A549 (cell line): ENCODE data around the gene PKHD1. TPM values are rescaled to one million over a fixed set of nuclear protein-coding genes. Genes with fewer than 3 reads are reported as not detected.

Experiments
- ATAC-seq, 2 experiments: fragments of 200-7000 bp in 1 of 2; fragments of >200 bp in 1 of 2; cut with Nextera tagmentation in 1 of 2; cut with Tn5 transposase in 1 of 2; 3 replicates each; pipeline versions ENCODE4 v1.8.0 to v1.9.1; 2018 to 2020; ENCODE audit warnings: mild to moderate bottlenecking in 1 of 2, moderate library complexity in 1 of 2
- CTCF ChIA-PET: fragments of 300-600 bp; sonication (Branson Sonifier 250); formaldehyde crosslinking; extraction: SDS; loops from one replicate; lab custom pipeline; 2021; ENCODE audit warnings: antibody characterized with exemption, inconsistent platforms; lab: Yijun Ruan, JAX
- POLR2A ChIA-PET: fragments of 350-600 bp; formaldehyde crosslinking; extraction: SDS; loops from one replicate; lab custom pipeline; 2021; ENCODE audit warnings: antibody characterized with exemption, inconsistent platforms; lab: Yijun Ruan, JAX
- DNase-seq, 2 experiments: peaks; one replicate each; pipeline versions ENCODE4 v3.0.0 to v3.0.0-alpha.2; 2011 to 2016; ENCODE audit warnings: low read depth in 1 of 2, low spot score in 1 of 2
- FAIRE-seq: peaks from 2 replicates; lab custom pipeline; 2011; peaks lifted over from hg19 to GRCh38; lab: Jason Lieb, UNC
- H3K27ac ChIP-seq, 2 experiments: fragments of >200 bp; sonication (Bioruptor Twin); formaldehyde crosslinking; 3 replicates each; pipeline ENCODE4 v1.5.1; 2016 to 2017
- H3K4me1 ChIP-seq: fragments of >200 bp; sonication (Bioruptor Twin); formaldehyde crosslinking; 3 replicates; pipeline ENCODE4 v1.6.1; 2016
- H3K4me2 ChIP-seq: fragments of >200 bp; sonication (Bioruptor Twin); formaldehyde crosslinking; 3 replicates; pipeline ENCODE4 v1.6.1; 2016
- H3K4me3 ChIP-seq: fragments of >200 bp; sonication (Bioruptor Twin); formaldehyde crosslinking; 3 replicates; pipeline ENCODE4 v1.5.1; 2016
- H3K9me3 ChIP-seq: fragments of >200 bp; sonication (Bioruptor Twin); formaldehyde crosslinking; 3 replicates; pipeline ENCODE4 v1.6.1; 2016
- CBX8 ChIP-seq: fragments of 200-600 bp; sonication (generic); IDR thresholded peaks from 2 replicates; pipeline ENCODE4 v1.6.1; 2016
- CEBPB ChIP-seq, 2 experiments: fragments of >200 bp in 1 of 2; sonication (Bioruptor Twin) in 1 of 2; formaldehyde crosslinking in 1 of 2; IDR thresholded peaks; 2 replicates each; pipeline ENCODE4 v1.6.1; 2012 to 2016
- CHD2 ChIP-seq: fragments of 150-350 bp; IDR thresholded peaks from 2 replicates; pipeline ENCODE4 v1.6.1; 2014; ENCODE audit warnings: low read length; ENCODE audit not compliant: partially characterized antibody
- EP300 ChIP-seq, 2 experiments: fragments of >200 bp; sonication (Bioruptor Twin); formaldehyde crosslinking; IDR thresholded peaks; 2 replicates in 1 of 2; 3 replicates in 1 of 2; pipeline ENCODE4 v1.6.1; 2016 to 2017
- ESRRA ChIP-seq: fragments of 150-350 bp; IDR thresholded peaks from 2 replicates; pipeline ENCODE4 v1.6.1; 2014; ENCODE audit warnings: mild to moderate bottlenecking, low read length, borderline replicate concordance
- FOSB ChIP-seq: fragments of 250-450 bp; sonication (Bioruptor Pico); IDR thresholded peaks from 2 replicates; pipeline ENCODE4 v1.5.0; 2020; ENCODE audit warnings: mild to moderate bottlenecking, moderate library complexity
- FOSL2 ChIP-seq, 2 experiments: fragments of 450-650 bp in 1 of 2; fragments of >200 bp in 1 of 2; sonication (Bioruptor Twin) in 1 of 2; formaldehyde crosslinking; IDR thresholded peaks; 2 replicates each; pipeline versions ENCODE4 v1.5.0 to v1.6.1; 2016 to 2020; ENCODE audit warnings: mild to moderate bottlenecking in 1 of 2, moderate library complexity in 1 of 2
- HDAC2 ChIP-seq: fragments of 200-600 bp; sonication (generic); IDR thresholded peaks from 2 replicates; pipeline ENCODE4 v1.6.1; 2016
- HOXA7 ChIP-seq: fragments of 250-450 bp; sonication (Bioruptor Pico); IDR thresholded peaks from 2 replicates; pipeline ENCODE4 v1.5.0; 2020; ENCODE audit warnings: mild to moderate bottlenecking, moderate library complexity
- HOXB13 ChIP-seq: fragments of 250-450 bp; sonication (Bioruptor Pico); IDR thresholded peaks from 2 replicates; pipeline ENCODE4 v1.5.0; 2020; ENCODE audit warnings: low read depth, mild to moderate bottlenecking, moderate library complexity
- HOXB5 ChIP-seq: fragments of 250-450 bp; sonication (Bioruptor Pico); IDR thresholded peaks from 2 replicates; pipeline ENCODE4 v1.5.0; 2020; ENCODE audit warnings: mild to moderate bottlenecking, moderate library complexity
- KDM5A ChIP-seq: fragments of 200-600 bp; sonication (generic); IDR thresholded peaks from 2 replicates; pipeline ENCODE4 v1.6.1; 2016; ENCODE audit warnings: antibody characterized with exemption, mild to moderate bottlenecking
- MAFK ChIP-seq: fragments of 450-650 bp; IDR thresholded peaks from 2 replicates; pipeline ENCODE4 v1.6.1; 2014; ENCODE audit not compliant: partially characterized antibody
- MAZ ChIP-seq: fragments of 150-350 bp; IDR thresholded peaks from 2 replicates; pipeline ENCODE4 v1.6.1; 2014; ENCODE audit warnings: antibody characterized with exemption, low read depth, low read length, borderline replicate concordance
- MYC ChIP-seq: IDR thresholded peaks from 2 replicates; pipeline ENCODE4 v1.6.1; 2012; ENCODE audit warnings: mild to moderate bottlenecking, inconsistent platforms, low read length, improper control_type of control experiment, borderline replicate concordance
- NFE2L2 ChIP-seq: fragments of 150-350 bp; conservative IDR thresholded peaks from 2 replicates; pipeline ENCODE4 v1.6.1; 2014; ENCODE audit warnings: low read length
- NPAS2 ChIP-seq: fragments of 250-450 bp; sonication (Bioruptor Pico); IDR thresholded peaks from 2 replicates; pipeline ENCODE4 v1.8.0; 2022; ENCODE audit warnings: mild to moderate bottlenecking, moderate library complexity, borderline replicate concordance
- NR3C1 ChIP-seq: fragments of >200 bp; sonication (Bioruptor Twin); formaldehyde crosslinking; IDR thresholded peaks from 3 replicates; pipeline ENCODE4 v1.6.1; 2017
- POLR2A ChIP-seq: IDR thresholded peaks from 2 replicates; pipeline ENCODE4 v1.6.1; 2012; ENCODE audit warnings: mild to moderate bottlenecking, low read length
- RAD21 ChIP-seq, 2 experiments: fragments of >200 bp in 1 of 2; sonication (Bioruptor Twin) in 1 of 2; formaldehyde crosslinking in 1 of 2; IDR thresholded peaks in 1 of 2; conservative IDR thresholded peaks in 1 of 2; 2 replicates in 1 of 2; 3 replicates in 1 of 2; pipeline ENCODE4 v1.6.1; 2012 to 2018; ENCODE audit warnings: inconsistent platforms in 1 of 2
- RCOR1 ChIP-seq: fragments of 150-350 bp; IDR thresholded peaks from 2 replicates; pipeline ENCODE4 v1.6.1; 2014; ENCODE audit warnings: antibody characterized with exemption, low read length, low read depth
- SMC3 ChIP-seq: fragments of >200 bp; sonication (Bioruptor Twin); formaldehyde crosslinking; IDR thresholded peaks from 3 replicates; pipeline ENCODE4 v1.6.1; 2018; ENCODE audit warnings: inconsistent platforms
- TP53 ChIP-seq: fragments of 250-450 bp; sonication (Bioruptor Pico); IDR thresholded peaks from 2 replicates; pipeline ENCODE4 v1.5.0; 2021; ENCODE audit warnings: mild to moderate bottlenecking, moderate library complexity
- ZC3H11A ChIP-seq: fragments of 450-650 bp; IDR thresholded peaks from 2 replicates; pipeline ENCODE4 v1.6.1; 2014; ENCODE audit warnings: antibody characterized with exemption, mild to moderate bottlenecking
- WGBS: methylation state at CpG from one replicate; pipeline ENCODE4 v1.1.6; 2017; ENCODE audit errors: missing lambda C conversion rate; 5-methylcytosine and 5-hydroxymethylcytosine counted together
- polyA plus RNA-seq, 4 experiments: library from polyadenylated mRNA; depleted of rRNA in 3 of 4; stranded (reverse); fragments of >200 nt; fragmentation: RNase III in 1 of 4; extraction: RNeasy Plus Mini Kit Qiagen cat#74134 plus additional on column Dnase treatment in 1 of 4; gene quantifications; 2 replicates in 3 of 4; 3 replicates in 1 of 4; pipeline ENCODE4 v1.2.3, GENCODE V29; 2011 to 2017
- TF ChIP-seq, protein P1 (sequence below): IDR thresholded peaks from 2 replicates; pipeline ENCODE4 v1.6.1; 2012
- TF ChIP-seq, protein P2 (sequence below): fragments of >200 bp; sonication (Bioruptor Twin); formaldehyde crosslinking; IDR thresholded peaks from 3 replicates; pipeline ENCODE4 v1.5.1; 2016
- TF ChIP-seq, protein P3 (sequence below): IDR thresholded peaks from 2 replicates; pipeline ENCODE4 v1.6.1; 2012; ENCODE audit warnings: low read depth, borderline replicate concordance
- TF ChIP-seq, protein P4 (sequence below): fragments of 250-450 bp; sonication (Bioruptor Pico); IDR thresholded peaks from 2 replicates; pipeline ENCODE4 v1.5.0; 2020; ENCODE audit warnings: low read depth, mild to moderate bottlenecking, moderate library complexity

The PKHD1 gene
- polyA plus RNA-seq, 2 of the 4 experiments (the other 2 are of a cell fraction): not detected

DNA sequence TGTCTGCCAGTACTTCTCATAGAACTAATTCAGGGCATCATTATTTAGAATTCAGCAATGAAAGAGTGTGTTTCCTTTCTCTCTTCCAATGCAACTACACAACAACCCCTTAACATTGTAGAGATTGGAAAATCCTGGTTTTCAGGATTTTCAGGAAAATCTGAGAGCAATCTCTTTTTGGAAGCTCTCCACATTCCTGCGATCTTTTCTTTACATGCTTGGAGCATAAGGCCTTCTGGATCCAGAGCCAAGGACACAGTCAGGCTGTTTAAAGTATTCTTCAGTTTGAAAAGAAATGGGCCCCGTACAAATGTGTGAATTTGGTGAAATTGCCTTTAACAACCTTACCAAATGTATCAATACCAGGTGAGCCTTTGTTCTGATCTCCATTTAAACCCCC is 469.7 kb downstream of the PKHD1 start:
- FAIRE-seq: no peak
- ChIA-PET POLR2A (no interaction called here), CTCF (interaction anchor here (0.6 to 1.3 kb wide), 3 partner anchors 8 to 18 kb away, joined by 3 to 5 read pairs (median 4); no protein-coding TSS in a partner anchor)
- no peaks in the 10 kb centered on the region for H3K4me1 ChIP-seq
- ATAC-seq: no peak
- no peak for TF ChIP-seq MAZ
- TF ChIP-seq, protein P1, sequence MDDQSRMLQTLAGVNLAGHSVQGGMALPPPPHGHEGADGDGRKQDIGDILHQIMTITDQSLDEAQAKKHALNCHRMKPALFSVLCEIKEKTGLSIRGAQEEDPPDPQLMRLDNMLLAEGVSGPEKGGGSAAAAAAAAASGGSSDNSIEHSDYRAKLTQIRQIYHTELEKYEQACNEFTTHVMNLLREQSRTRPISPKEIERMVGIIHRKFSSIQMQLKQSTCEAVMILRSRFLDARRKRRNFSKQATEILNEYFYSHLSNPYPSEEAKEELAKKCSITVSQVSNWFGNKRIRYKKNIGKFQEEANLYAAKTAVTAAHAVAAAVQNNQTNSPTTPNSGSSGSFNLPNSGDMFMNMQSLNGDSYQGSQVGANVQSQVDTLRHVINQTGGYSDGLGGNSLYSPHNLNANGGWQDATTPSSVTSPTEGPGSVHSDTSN: no peak
- no peak for TF ChIP-seq CEBPB (IDR thresholded peaks at IDR 0.05)
- TF ChIP-seq, protein P2, sequence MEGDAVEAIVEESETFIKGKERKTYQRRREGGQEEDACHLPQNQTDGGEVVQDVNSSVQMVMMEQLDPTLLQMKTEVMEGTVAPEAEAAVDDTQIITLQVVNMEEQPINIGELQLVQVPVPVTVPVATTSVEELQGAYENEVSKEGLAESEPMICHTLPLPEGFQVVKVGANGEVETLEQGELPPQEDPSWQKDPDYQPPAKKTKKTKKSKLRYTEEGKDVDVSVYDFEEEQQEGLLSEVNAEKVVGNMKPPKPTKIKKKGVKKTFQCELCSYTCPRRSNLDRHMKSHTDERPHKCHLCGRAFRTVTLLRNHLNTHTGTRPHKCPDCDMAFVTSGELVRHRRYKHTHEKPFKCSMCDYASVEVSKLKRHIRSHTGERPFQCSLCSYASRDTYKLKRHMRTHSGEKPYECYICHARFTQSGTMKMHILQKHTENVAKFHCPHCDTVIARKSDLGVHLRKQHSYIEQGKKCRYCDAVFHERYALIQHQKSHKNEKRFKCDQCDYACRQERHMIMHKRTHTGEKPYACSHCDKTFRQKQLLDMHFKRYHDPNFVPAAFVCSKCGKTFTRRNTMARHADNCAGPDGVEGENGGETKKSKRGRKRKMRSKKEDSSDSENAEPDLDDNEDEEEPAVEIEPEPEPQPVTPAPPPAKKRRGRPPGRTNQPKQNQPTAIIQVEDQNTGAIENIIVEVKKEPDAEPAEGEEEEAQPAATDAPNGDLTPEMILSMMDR: no peak
- no peak for TF ChIP-seq HOXA7 (CRISPR knock-in tag)
- TF ChIP-seq FOSB: no peak
- TF ChIP-seq TP53: no peak
- no peak for TF ChIP-seq RCOR1
- no peak for TF ChIP-seq MAFK
- TF ChIP-seq RAD21 (conservative IDR thresholded peaks at IDR 0.05 in 1 of 2, IDR thresholded peaks at IDR 0.05 in 1 of 2): no peak
- TF ChIP-seq KDM5A: no peak
- TF ChIP-seq NR3C1: no peak
- TF ChIP-seq SMC3: no peak
- WGBS: 18% methylated on average over 2 of the region's 2 CpGs
- DNase-seq: no peak
- no peaks in the 10 kb centered on the region for H3K9me3 ChIP-seq
- H3K27ac ChIP-seq: no peak overlapping the region
- no peak overlapping the region for H3K4me2 ChIP-seq
- no peak overlapping the region for H3K4me3 ChIP-seq

DNA sequence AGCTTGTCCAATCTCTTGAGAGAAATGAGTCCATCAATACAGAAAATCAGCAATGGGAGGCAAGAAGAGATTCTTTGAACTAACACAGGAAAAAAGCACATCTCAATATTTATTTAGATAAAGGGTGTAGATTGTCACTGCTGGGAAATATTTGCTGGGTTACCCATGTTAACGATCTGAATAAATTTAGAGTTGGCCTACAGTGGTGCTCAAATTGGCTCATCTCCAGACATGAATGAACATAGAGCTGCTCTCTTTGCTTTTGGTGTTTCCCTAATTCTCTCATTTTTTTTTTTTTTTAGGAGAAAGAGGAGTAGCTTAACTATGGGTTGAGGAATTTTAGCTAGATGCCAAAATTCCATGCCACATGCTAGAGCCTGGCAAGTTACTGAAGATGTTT is 471.2 kb downstream of the PKHD1 start:
- TF ChIP-seq HDAC2: no peak
- no peak for TF ChIP-seq HOXA7 (CRISPR knock-in tag)
- TF ChIP-seq ESRRA: no peak
- no peak for TF ChIP-seq CEBPB (IDR thresholded peaks at IDR 0.05)
- no peak for TF ChIP-seq ZC3H11A
- no peak for TF ChIP-seq RCOR1
- TF ChIP-seq KDM5A: no peak
- TF ChIP-seq, protein P1: no peak
- ATAC-seq (no peak), DNase-seq (no peak), FAIRE-seq (no peak)
- CTCF ChIA-PET: no interaction called here
- H3K4me1 ChIP-seq: no peaks in the 10 kb centered on the region
- H3K4me2 ChIP-seq: no peak overlapping the region
- 12% methylated on average over 1 of the region's 1 CpG for WGBS
- H3K27ac ChIP-seq: no peak overlapping the region
- H3K4me3 ChIP-seq: no peak overlapping the region
- POLR2A ChIA-PET: no interaction called here
- H3K9me3 ChIP-seq: no peaks in the 10 kb centered on the region

DNA sequence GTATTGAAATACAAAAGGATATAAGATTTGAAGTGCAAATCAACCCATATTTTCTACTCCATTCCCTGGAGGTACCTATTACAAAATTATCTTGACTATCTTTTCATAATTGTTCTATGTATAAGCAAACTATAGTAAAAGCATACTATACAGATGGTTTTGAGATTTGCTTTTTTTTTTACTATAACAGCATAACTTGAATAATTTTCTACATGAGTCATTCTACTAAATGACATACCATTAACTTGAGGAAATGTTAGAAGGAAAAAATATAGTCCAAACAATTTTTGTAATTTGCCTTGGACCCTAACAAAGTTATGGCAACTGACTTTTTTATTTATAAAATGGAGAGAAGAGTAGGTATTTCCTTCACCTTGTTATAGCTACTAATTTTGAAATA is 472.7 kb downstream of the PKHD1 start:
- Histone ChIP-seq H3K4me3 (no peak overlapping the region), H3K4me1 (no peaks in the 10 kb centered on the region), H3K9me3 (no peaks in the 10 kb centered on the region), H3K27ac (no peak overlapping the region), H3K4me2 (no peak overlapping the region)
- FAIRE-seq (no peak), DNase-seq (no peak), ATAC-seq (no peak)
- ChIA-PET POLR2A (no interaction called here), CTCF (no interaction called here)
- TF ChIP-seq NPAS2 (CRISPR knock-in tag): no peak
- TF ChIP-seq FOSL2 (IDR thresholded peaks at IDR 0.05): no peak
- TF ChIP-seq FOSL2 (CRISPR knock-in tag; IDR thresholded peaks at IDR 0.05): no peak
- TF ChIP-seq, protein P3, sequence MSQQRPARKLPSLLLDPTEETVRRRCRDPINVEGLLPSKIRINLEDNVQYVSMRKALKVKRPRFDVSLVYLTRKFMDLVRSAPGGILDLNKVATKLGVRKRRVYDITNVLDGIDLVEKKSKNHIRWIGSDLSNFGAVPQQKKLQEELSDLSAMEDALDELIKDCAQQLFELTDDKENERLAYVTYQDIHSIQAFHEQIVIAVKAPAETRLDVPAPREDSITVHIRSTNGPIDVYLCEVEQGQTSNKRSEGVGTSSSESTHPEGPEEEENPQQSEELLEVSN: no peak
- TF ChIP-seq, protein P4, sequence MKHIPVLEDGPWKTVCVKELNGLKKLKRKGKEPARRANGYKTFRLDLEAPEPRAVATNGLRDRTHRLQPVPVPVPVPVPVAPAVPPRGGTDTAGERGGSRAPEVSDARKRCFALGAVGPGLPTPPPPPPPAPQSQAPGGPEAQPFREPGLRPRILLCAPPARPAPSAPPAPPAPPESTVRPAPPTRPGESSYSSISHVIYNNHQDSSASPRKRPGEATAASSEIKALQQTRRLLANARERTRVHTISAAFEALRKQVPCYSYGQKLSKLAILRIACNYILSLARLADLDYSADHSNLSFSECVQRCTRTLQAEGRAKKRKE: no peak
- TF ChIP-seq NFE2L2: no peak
- TF ChIP-seq POLR2A: no peak
- no peak for TF ChIP-seq ZC3H11A
- TF ChIP-seq HOXB5 (CRISPR knock-in tag): no peak
- no peak for TF ChIP-seq CBX8
- no peak for TF ChIP-seq FOSB
- no peak for TF ChIP-seq CEBPB (IDR thresholded peaks at IDR 0.05)
- no peak for TF ChIP-seq EP300 (IDR thresholded peaks at IDR 0.05)
- no peak for TF ChIP-seq HOXB13 (CRISPR knock-in tag)
- TF ChIP-seq MYC: no peak
- TF ChIP-seq RCOR1: no peak
- TF ChIP-seq KDM5A: no peak
- no peak for TF ChIP-seq CHD2
